Cardiac fibroblast (primary cell): Measurements from ENCODE around the gene BANF2.

Experiments used
- DNase-seq, 2 donors: peaks; one replicate each; pipeline versions ENCODE4 v3.0.0 to v3.0.0-alpha.2; 2010; ENCODE audit warnings: low read depth in 2 of 2
- H3K4me3 ChIP-seq, 2 donors: replicated peaks in 1 of 2; 1 replicate in 1 of 2; 2 replicates in 1 of 2; pipeline ENCODE4 v1.5.1; 2011; ENCODE audit warnings: low read depth in 2 of 2, low read length in 2 of 2, mild to moderate bottlenecking in 2 of 2, moderate library complexity in 1 of 2
- TF ChIP-seq, protein P1 (sequence below): IDR thresholded peaks from one replicate; pipeline ENCODE4 v1.5.1; 2011; ENCODE audit warnings: low read depth, mild to moderate bottlenecking, low read length, inconsistent platforms

The BANF2 gene

DNA sequence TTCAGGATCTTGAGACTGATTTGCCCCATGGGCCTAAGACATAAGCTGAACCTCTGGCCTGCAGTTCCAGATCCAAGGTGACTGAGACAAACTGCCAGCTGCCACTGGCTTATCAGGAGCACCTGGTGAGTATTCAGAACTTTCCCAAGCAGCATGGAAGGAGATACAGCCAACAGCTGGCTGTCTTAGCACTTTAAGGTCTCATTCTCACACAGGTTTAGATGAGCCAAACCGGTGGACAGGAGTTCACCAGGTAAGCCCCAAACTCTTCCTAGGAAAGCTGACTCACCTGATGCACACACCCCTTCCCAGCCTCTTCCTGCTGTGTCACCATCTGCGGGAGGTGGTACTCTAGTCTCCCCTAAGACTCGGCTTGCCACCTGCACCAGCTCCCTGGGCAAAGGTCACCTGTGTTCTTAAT, at the start of gene BANF2:
TSS of gene BANF2 (plus strand) at position 36 of the 421 bp plus-strand sequence. CDS start 25,060 bp downstream, outside the sequence.
- DNase-seq = no peak
- TF ChIP-seq, protein P1, sequence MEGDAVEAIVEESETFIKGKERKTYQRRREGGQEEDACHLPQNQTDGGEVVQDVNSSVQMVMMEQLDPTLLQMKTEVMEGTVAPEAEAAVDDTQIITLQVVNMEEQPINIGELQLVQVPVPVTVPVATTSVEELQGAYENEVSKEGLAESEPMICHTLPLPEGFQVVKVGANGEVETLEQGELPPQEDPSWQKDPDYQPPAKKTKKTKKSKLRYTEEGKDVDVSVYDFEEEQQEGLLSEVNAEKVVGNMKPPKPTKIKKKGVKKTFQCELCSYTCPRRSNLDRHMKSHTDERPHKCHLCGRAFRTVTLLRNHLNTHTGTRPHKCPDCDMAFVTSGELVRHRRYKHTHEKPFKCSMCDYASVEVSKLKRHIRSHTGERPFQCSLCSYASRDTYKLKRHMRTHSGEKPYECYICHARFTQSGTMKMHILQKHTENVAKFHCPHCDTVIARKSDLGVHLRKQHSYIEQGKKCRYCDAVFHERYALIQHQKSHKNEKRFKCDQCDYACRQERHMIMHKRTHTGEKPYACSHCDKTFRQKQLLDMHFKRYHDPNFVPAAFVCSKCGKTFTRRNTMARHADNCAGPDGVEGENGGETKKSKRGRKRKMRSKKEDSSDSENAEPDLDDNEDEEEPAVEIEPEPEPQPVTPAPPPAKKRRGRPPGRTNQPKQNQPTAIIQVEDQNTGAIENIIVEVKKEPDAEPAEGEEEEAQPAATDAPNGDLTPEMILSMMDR = no peak
- no peak within 1 kb of the TSS for H3K4me3 ChIP-seq

DNA sequence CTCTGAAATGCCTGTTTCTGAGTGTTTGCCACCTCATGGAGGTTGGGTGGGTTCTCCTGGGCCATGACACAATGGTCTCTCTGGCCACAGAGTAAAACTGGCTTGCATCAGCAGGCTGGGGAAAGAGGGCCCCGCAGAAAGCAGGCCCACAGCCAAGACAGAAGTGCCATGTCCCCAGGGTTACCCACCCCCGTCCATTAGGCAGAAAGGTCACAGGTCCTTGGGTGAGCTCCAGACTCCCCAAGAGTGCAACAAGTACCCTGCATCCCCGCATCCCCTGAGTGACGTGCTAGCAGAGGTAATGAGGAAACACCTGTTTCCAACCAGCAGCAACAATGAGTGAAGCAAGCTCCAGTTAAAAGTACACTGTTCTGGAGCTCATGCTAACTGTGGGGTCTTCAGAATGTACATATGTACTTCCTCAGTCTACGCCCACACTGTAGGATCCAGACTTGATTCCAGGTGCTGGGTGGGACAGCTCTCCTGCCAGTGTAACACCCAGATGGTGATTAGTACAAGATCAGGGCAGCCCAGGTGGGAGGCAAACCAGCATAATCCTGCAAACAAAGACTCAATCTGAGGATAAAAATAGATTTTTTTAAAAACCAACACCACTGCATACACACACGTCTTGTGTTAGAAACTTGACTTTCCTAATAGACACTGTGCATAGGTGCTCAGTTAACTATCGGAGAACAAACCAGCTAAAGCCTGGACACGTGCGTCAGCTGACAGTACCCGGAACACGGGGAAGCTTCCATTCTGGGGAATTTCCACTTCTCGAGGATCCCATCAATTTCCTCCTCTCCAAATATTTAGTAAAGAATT, 49.3 kb upstream of the BANF2 start:
- DNase-seq = peak in 1 of 2 donors; percentile 16
- H3K4me3 ChIP-seq = no peak overlapping the region
- TF ChIP-seq, protein P1 = no peak

DNA sequence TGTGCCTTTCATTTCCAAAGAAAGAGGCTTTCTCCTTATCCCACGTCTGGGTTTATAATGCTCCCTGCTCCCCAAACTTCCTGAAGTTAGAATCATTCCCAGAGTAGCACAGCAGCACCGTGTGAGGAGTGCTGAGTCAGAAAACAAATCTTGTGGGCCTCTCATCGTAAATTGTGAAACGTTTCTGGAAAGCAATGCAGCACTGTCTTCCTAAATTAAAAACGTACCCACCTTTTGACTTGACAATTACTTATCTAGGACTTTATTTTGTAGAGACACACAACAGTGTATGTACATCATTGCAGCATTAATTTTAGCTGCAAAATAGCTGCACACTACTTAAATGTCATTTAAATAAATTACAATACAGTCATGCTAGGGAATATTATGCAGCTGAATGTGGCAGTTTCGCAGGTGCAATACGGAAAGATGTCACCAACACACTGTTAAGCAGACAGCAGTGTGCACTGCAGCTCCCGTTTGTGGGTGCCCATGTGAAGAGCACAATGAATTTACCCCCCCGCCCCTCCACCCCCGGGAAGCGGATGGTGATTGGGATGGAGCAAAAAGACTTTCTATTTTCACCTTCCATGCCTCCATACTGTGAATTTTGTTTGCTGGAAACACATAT, 48.5 kb upstream of the BANF2 start:
- TF ChIP-seq, protein P1 = no peak
- H3K4me3 ChIP-seq = no peak overlapping the region
- DNase-seq = peak; percentile 49 to 53

DNA sequence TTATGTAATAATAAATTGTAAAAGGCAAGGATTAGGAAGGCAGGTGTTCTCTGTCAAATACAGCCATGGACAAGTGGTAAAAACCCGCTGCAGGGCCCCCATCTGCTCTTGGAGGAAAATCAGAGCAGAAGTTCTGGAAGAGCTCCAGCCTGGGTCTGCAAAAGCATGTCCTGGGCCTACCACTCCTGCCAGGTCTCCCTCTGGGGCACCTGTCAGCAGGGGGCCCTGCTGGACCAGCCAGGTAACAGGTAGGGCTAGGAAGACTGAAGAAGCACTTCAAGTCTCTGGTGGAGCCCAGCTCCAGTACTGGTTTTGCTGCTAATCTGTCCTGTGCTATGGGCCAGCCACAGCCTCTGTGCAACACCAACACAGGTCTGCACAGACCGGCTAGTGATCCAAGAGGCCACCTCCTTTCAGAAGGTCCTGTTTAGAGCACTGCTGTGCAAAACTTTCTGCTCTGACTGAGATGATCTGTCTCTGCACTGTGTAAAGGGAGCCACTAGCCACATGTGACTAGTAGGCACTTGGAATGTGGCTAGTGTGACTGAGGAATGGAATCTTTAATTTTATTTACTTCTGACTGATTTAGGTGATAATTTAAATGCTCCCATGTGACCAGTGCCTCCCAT, 47.9 kb upstream of the BANF2 start:
- TF ChIP-seq, protein P1 = no peak
- H3K4me3 ChIP-seq = no peak overlapping the region
- no peak for DNase-seq

DNA sequence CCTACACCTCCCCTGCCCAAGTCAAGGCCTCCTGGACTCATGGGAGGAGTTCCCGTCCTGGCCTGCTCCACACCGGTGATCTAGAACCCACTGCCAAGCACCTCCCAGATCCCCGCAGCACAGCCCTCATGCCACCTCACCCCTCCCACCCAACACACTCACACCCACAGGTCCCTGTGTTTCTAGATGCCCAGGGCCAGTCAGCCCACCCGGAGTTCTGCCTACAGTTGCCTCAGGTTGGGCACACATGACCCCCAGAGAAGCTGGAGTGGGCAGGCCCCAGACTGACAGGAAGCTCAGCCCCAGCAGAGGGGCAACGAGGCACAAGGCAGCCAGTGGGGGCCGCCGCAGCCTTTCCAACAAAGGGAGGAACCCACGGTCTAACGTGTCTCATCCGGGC, 47.4 kb upstream of the BANF2 start:
- DNase-seq = no peak
- no peak overlapping the region for H3K4me3 ChIP-seq
- TF ChIP-seq, protein P1 = no peak

DNA sequence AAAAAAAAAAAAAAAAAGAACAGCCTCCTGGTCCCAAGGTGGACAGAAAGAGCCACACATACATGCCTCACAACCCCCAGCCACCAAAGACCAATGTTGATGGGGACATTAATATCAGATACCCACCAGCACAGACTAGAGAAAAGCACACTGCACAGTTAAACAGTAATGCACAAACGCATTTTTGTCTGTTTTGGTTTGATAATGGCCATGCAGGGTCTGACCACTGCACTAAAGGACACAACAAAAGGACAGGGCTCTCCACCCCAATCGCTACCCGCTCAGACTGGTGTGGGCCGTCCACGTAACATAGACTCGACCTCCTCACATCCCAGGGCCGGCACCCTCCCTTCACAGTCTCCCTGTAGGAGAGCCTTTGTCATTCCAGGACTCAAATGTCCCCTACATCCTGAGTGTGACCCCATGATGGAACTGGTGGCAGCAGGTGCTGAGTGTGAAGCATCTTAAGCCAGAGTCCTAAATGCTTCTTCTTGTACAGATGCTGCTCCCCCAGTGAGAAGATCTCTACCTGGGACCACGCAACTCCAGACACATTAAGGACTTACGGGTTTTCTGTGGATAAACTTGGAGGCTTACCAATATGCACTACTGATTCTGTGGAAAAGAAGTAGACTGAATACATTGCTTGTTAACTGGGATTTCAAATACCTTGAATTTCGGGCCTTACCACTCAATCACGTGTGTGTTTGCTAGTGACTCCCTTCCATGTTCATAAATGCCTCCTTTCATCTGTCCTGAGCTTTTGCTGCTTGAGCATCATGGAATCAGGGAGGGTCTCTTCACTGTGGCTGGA, 45.7 kb upstream of the BANF2 start:
- H3K4me3 ChIP-seq = no peak overlapping the region
- TF ChIP-seq, protein P1 = no peak
- DNase-seq = no peak
